Measurements from ENCODE around the gene ZNFX1. TPM values are rescaled to one million over a fixed set of nuclear protein-coding genes. Genes with fewer than 3 reads are reported as not detected.

ZNFX1 gene
- total RNA-seq, 1 donor from 2014 or later, result 32.7 TPM

- Histone ChIP-seq H3K4me3 (ENCODE audit: low read depth, low read length) (no peak overlapping the region), H3K27me3 (ENCODE audit: control insufficient read depth, insufficient read depth, low read length) (no peaks in the 10 kb centered on the region), H3K36me3 (ENCODE audit: control insufficient read depth, insufficient read depth, low read length) (peaks cover 30% of the 10 kb centered on the region)
- DNase-seq (ENCODE audit: low read depth), result no peak
- TF ChIP-seq CTCF (IDR thresholded peaks at IDR 0.05; ENCODE audit: insufficient read depth, low read length, poor library complexity, severe bottlenecking), result no peak
These were observed 4.1 kb upstream of the ZNFX1 start for GRCh38 chr20:49281913-49282467.

GRCh38 chr20:49281059-49281912, 3.4 kb upstream of the ZNFX1 start:
- peak overlapping the region; percentile 2 for H3K4me3 ChIP-seq (ENCODE audit: low read depth, low read length)
- DNase-seq (ENCODE audit: low read depth), result no peak
- no peak for TF ChIP-seq CTCF (IDR thresholded peaks at IDR 0.05; ENCODE audit: insufficient read depth, low read length, poor library complexity, severe bottlenecking)
- H3K27me3 ChIP-seq (ENCODE audit: control insufficient read depth, insufficient read depth, low read length), result no peaks in the 10 kb centered on the region
- peaks cover 27% of the 10 kb centered on the region for H3K36me3 ChIP-seq (ENCODE audit: control insufficient read depth, insufficient read depth, low read length)

GRCh38 chr20:49280463-49281058, 2.7 kb upstream of the ZNFX1 start:
- no peak for DNase-seq (ENCODE audit: low read depth)

GRCh38 chr20:49279677-49280462, 2.0 kb upstream of the ZNFX1 start:
- TF ChIP-seq CTCF (IDR thresholded peaks at IDR 0.05; ENCODE audit: insufficient read depth, low read length, poor library complexity, severe bottlenecking), result no peak
- Histone ChIP-seq H3K36me3 (ENCODE audit: control insufficient read depth, insufficient read depth, low read length) (peaks cover 25% of the 10 kb centered on the region), H3K4me3 (ENCODE audit: low read depth, low read length) (peak overlapping the region; percentile 79), H3K27me3 (ENCODE audit: control insufficient read depth, insufficient read depth, low read length) (no peaks in the 10 kb centered on the region)
- no peak for DNase-seq (ENCODE audit: low read depth)

More at GRCh38 chr20:49280463-49281058, 2.7 kb upstream of the ZNFX1 start:
- TF ChIP-seq CTCF (IDR thresholded peaks at IDR 0.05; ENCODE audit: insufficient read depth, low read length, poor library complexity, severe bottlenecking), result no peak
- H3K36me3 ChIP-seq (ENCODE audit: control insufficient read depth, insufficient read depth, low read length), result peaks cover 25% of the 10 kb centered on the region
- no peaks in the 10 kb centered on the region for H3K27me3 ChIP-seq (ENCODE audit: control insufficient read depth, insufficient read depth, low read length)
- peak overlapping the region; percentile 79 for H3K4me3 ChIP-seq (ENCODE audit: low read depth, low read length)

- TF ChIP-seq CTCF (IDR thresholded peaks at IDR 0.05; ENCODE audit: insufficient read depth, low read length, poor library complexity, severe bottlenecking), result no peak
- H3K4me3 ChIP-seq (ENCODE audit: low read depth, low read length), result peak overlapping the region; percentile 79
- peaks cover 24% of the 10 kb centered on the region for H3K36me3 ChIP-seq (ENCODE audit: control insufficient read depth, insufficient read depth, low read length)
- no peak for DNase-seq (ENCODE audit: low read depth)
- no peaks in the 10 kb centered on the region for H3K27me3 ChIP-seq (ENCODE audit: control insufficient read depth, insufficient read depth, low read length)
These were observed 1.2 kb upstream of the ZNFX1 start for GRCh38 chr20:49278818-49279676.
